BLaER1 treated with 17β-estradiol and CSF1 and Interleukin-3, amounts not matched to agents 10 nM and 100 nM (cell line): ENCODE data around the gene METTL24.
A peak's percentile ranks its signal among the peaks of the same experiment; 100 is the strongest.
"Not testable (repeated sequence)": the region's sequence is repeated elsewhere in the genome, so short reads cannot be mapped to it uniquely, and the experiment has no call there.

Source experiments
- H3K27ac ChIP-seq, 11 experiments: shearing (Covaris generic); formaldehyde crosslinking; 2 replicates each; pipeline ENCODE4 v1.8.1; 2022
- H3K27me3 ChIP-seq, 11 experiments: shearing (Covaris generic); formaldehyde crosslinking; 2 replicates each; pipeline ENCODE4 v1.8.1; 2022
- H3K36me3 ChIP-seq, 11 experiments: shearing (Covaris generic); formaldehyde crosslinking; 2 replicates each; pipeline ENCODE4 v1.8.1; 2022
- H3K4me1 ChIP-seq, 10 experiments: shearing (Covaris generic); formaldehyde crosslinking; 2 replicates each; pipeline ENCODE4 v1.8.1; 2022
- H3K4me2 ChIP-seq, 11 experiments: shearing (Covaris generic); formaldehyde crosslinking; 2 replicates each; pipeline ENCODE4 v1.8.1; 2022
- H3K4me3 ChIP-seq, 10 experiments: shearing (Covaris generic); formaldehyde crosslinking; 2 replicates each; pipeline ENCODE4 v1.8.1; 2022
- H3K9ac ChIP-seq, 11 experiments: shearing (Covaris generic); formaldehyde crosslinking; 2 replicates each; pipeline ENCODE4 v1.8.1; 2022
- H3K9me3 ChIP-seq, 11 experiments: shearing (Covaris generic); formaldehyde crosslinking; replicated peaks in 1 of 11; 2 replicates each; pipeline ENCODE4 v1.8.1; 2022
- H4K20me1 ChIP-seq, 11 experiments: shearing (Covaris generic); formaldehyde crosslinking; 2 replicates each; pipeline ENCODE4 v1.8.1; 2022
- Cebpa-rat ChIP-seq, 11 experiments: shearing (Covaris generic); IDR thresholded peaks; 2 replicates each; pipeline ENCODE4 v1.8.1; 2022

The METTL24 gene

GRCh38 chr6:110250058-110250457 lies 108.1 kb downstream of the METTL24 start:
- Histone ChIP-seq H3K9me3 (no peaks in the 10 kb centered on the region; a peak in 1 of 22 replicates), H3K36me3 (no peaks in the 10 kb centered on the region), H4K20me1 (no peaks in the 10 kb centered on the region), H3K4me1 (no peaks in the 10 kb centered on the region), H3K4me3 (no peak overlapping the region), H3K27me3 (no peaks in the 10 kb centered on the region), H3K27ac (no peak overlapping the region), H3K9ac (no peak overlapping the region), H3K4me2 (no peak overlapping the region)
- no peak for TF ChIP-seq Cebpa-rat (IDR thresholded peaks at IDR 0.05)

GRCh38 chr6:110246900-110247546 lies 111.1 kb downstream of the METTL24 start:
- no peak for TF ChIP-seq Cebpa-rat (IDR thresholded peaks at IDR 0.05)
- H3K9ac ChIP-seq, result no peak overlapping the region

DNA sequence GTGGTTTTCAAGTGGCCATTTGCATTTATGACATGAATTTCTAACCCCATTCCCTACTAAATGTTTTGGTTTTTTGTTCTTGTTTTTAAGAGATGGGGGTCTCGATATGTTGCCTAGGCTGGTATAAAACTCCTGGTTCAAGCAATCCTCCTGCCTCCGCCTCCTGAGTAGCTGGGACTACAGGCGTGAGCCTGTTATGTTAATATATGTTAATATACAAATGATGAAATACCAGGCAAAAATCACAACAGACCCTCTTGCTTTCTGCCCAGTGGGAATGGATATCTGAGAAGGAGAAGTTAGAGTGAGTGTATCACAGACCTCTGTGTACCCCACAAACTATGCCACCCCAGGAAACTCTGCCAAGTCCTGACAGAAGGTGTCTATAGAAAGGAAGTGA lies 111.8 kb downstream of the METTL24 start:
- no peak overlapping the region for H3K27ac ChIP-seq

More at GRCh38 chr6:110246900-110247546, 111.1 kb downstream of the METTL24 start:
- H3K9me3 ChIP-seq, result peaks cover 0 to 8% (median 0%) of the 10 kb centered on the region in 11 experiments; a peak in 2 of 22 replicates
- no peaks in the 10 kb centered on the region for H4K20me1 ChIP-seq
- no peaks in the 10 kb centered on the region for H3K4me1 ChIP-seq
- H3K4me3 ChIP-seq, result no peak overlapping the region
- no peak overlapping the region for H3K4me2 ChIP-seq
- no peaks in the 10 kb centered on the region for H3K36me3 ChIP-seq
- no peaks in the 10 kb centered on the region for H3K27me3 ChIP-seq
- H3K27ac ChIP-seq, result no peak overlapping the region

DNA sequence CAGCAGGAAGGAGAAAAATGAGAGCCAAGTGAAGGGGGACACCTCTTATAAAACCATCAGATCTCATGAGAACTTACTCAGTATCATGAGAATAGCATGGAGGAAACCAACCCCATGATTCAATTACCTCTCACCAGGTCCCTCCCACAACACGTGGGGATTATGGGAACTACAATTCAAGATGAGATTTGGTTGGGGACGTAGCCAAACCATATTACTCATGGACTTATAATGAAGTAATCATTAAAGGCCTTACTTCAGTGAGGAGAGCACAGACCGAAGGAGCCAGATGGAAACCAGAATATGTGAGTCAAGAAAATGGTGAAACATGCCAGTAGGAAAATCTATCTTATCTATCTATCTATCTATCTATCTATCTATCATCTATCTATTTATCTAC lies 113.5 kb downstream of the METTL24 start:
- H3K27ac ChIP-seq, H3K4me2 ChIP-seq, H3K9me3 ChIP-seq, H4K20me1 ChIP-seq, H3K36me3 ChIP-seq, H3K27me3 ChIP-seq, H3K4me3 ChIP-seq, H3K9ac ChIP-seq, H3K4me1 ChIP-seq: not testable (repeated sequence)

More for the DNA sequence above, 111.8 kb downstream of the METTL24 start:
- no peaks in the 10 kb centered on the region for H4K20me1 ChIP-seq
- H3K9me3 ChIP-seq, result peaks cover 0 to 8% (median 0%) of the 10 kb centered on the region in 11 experiments; a peak in 2 of 22 replicates
- H3K4me1 ChIP-seq, result no peaks in the 10 kb centered on the region
- no peak overlapping the region for H3K4me2 ChIP-seq
- no peaks in the 10 kb centered on the region for H3K36me3 ChIP-seq
- no peak for TF ChIP-seq Cebpa-rat (IDR thresholded peaks at IDR 0.05)
- no peak overlapping the region for H3K9ac ChIP-seq
- no peaks in the 10 kb centered on the region for H3K27me3 ChIP-seq
- H3K4me3 ChIP-seq, result no peak overlapping the region

DNA sequence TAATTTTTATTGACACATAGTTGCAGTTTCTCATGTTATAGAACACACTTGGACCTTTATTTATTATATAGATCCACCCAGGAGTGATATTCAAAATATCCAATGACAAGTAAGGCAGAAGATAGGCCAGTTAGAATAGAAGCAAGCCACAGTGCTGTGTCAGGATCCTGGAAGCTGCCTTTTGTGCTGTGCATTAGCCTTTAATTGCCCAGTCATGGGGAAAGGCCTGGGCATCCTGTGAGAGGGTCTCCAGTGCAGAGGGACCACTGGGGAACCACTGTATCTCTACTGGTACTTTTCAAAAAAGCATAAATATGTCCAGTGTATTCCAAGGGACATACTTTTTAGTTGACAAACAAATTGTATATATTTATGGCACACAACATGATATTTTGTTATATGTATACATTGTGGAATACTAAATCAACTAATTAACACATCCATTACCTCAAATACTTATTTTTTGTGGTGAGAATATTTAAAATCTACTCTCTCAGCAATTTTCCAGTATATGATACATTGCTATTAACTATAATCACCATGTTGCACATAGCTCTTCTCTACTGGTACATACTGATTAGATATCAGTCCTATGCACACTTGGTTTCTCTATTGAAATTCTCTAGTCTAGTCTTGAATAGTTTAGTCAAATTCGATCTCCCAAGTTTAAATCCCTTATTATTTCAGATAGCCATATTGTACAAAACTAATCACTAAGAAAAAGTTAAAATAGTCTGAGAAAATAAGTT lies 118.4 kb downstream of the METTL24 start:
- Histone ChIP-seq H3K9me3 (peaks cover 6 to 14% (median 8%) of the 10 kb centered on the region in 11 experiments; a peak in 15 of 22 replicates), H4K20me1 (no peaks in the 10 kb centered on the region), H3K4me1 (peaks cover 0 to under 1% (median 0%) of the 10 kb centered on the region in 10 experiments; a peak in 1 of 20 replicates), H3K36me3 (peaks cover 6 to 24% (median 14%) of the 10 kb centered on the region in 11 experiments; a peak in 19 of 22 replicates), H3K27ac (no peak overlapping the region), H3K9ac (no peak overlapping the region), H3K4me3 (no peak overlapping the region), H3K4me2 (no peak overlapping the region), H3K27me3 (no peaks in the 10 kb centered on the region)
- no peak for TF ChIP-seq Cebpa-rat (IDR thresholded peaks at IDR 0.05)

GRCh38 chr6:110236007-110236406 lies 122.1 kb downstream of the METTL24 start:
- not testable (repeated sequence) for H4K20me1 ChIP-seq, H3K4me3 ChIP-seq, H3K27ac ChIP-seq, H3K9ac ChIP-seq, H3K4me2 ChIP-seq, H3K27me3 ChIP-seq
- H3K4me1 ChIP-seq, result peaks cover 7 to 16% (median 13%) of the 10 kb centered on the region in 10 experiments; a peak in 18 of 20 replicates
- H3K36me3 ChIP-seq, result peaks cover 12 to 40% (median 16%) of the 10 kb centered on the region in 11 experiments; a peak in 20 of 22 replicates
- H3K9me3 ChIP-seq, result peaks cover 0 to 13% (median 7%) of the 10 kb centered on the region in 11 experiments; a peak in 13 of 22 replicates

- Histone ChIP-seq H3K36me3 (peaks cover 23 to 57% (median 27%) of the 10 kb centered on the region in 11 experiments), H3K4me3 (no peak overlapping the region), H3K27me3 (no peaks in the 10 kb centered on the region), H3K27ac (peak overlapping the region in 1 of 11 experiments; percentile 13; a peak in 1 of 22 replicates), H4K20me1 (no peaks in the 10 kb centered on the region), H3K4me1 (peaks cover 7 to 16% (median 13%) of the 10 kb centered on the region in 10 experiments; a peak in 18 of 20 replicates), H3K9ac (no peak overlapping the region), H3K4me2 (peak overlapping the region; percentile 11 to 48 (median 34); a peak in 17 of 22 replicates), H3K9me3 (peaks cover 0 to 13% (median 7%) of the 10 kb centered on the region in 11 experiments; a peak in 13 of 22 replicates)
- TF ChIP-seq Cebpa-rat (IDR thresholded peaks at IDR 0.05), result no peak
These were observed 124.3 kb downstream of the METTL24 start for GRCh38 chr6:110233770-110234374.

DNA sequence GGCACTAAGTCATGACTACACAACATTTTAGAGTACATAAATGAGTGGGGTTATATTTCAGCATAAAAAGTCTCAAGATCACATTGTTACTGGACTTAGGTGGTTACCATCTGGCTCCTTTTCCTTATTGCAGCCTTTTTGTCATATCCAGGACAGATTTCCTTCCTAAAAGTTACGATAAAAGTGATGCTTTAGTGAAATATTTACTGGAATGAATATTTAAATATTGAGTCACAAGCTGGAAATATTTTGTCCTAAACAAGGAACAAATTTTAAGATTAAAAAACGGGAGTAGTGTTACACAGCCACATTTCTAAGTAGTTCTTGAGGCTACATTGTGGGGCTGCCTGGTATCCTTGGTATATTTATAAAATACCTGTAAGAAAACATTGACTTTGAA lies 125.7 kb downstream of the METTL24 start:
- Histone ChIP-seq H3K4me2 (no peak overlapping the region), H3K4me1 (peaks cover 7 to 16% (median 13%) of the 10 kb centered on the region in 10 experiments; a peak in 18 of 20 replicates), H3K4me3 (no peak overlapping the region), H3K9me3 (peaks cover 0 to 13% (median 7%) of the 10 kb centered on the region in 11 experiments; a peak in 13 of 22 replicates), H3K27me3 (no peaks in the 10 kb centered on the region), H3K36me3 (peaks cover 33 to 64% (median 38%) of the 10 kb centered on the region in 11 experiments), H3K27ac (no peak overlapping the region), H3K9ac (no peak overlapping the region), H4K20me1 (no peaks in the 10 kb centered on the region)
- no peak for TF ChIP-seq Cebpa-rat (IDR thresholded peaks at IDR 0.05)

DNA sequence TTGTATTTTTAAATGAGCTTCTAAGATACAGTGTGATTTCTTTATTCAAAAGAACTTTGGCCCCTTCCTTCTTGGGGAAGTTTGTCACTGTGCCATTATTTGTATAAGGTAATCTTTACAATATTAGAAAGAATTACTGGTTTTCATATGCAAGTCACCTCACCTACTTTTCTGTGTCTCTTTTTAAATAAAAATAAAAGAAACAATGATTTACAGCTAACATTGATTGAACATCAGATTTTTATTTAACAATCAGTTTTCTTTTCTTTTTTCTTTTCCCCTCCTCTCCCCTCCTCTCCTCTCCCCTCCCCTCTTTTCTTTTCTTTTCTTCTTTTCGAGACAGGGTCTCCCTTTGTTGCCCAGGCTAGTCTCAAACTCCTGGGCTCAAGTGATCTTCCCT lies 131.9 kb downstream of the METTL24 start:
- no peak overlapping the region for H3K4me2 ChIP-seq
- no peaks in the 10 kb centered on the region for H4K20me1 ChIP-seq
- H3K27ac ChIP-seq, result no peak overlapping the region
- no peaks in the 10 kb centered on the region for H3K9me3 ChIP-seq
- H3K9ac ChIP-seq, result no peak overlapping the region
- no peaks in the 10 kb centered on the region for H3K27me3 ChIP-seq
- H3K36me3 ChIP-seq, result peaks cover 70 to 93% (median 79%) of the 10 kb centered on the region in 11 experiments
- H3K4me3 ChIP-seq, result no peak overlapping the region
- H3K4me1 ChIP-seq, result no peaks in the 10 kb centered on the region
- no peak for TF ChIP-seq Cebpa-rat (IDR thresholded peaks at IDR 0.05)
